ENCODE measurements around the gene NOPCHAP1.
"Not testable (repeated sequence)": the region's sequence is repeated elsewhere in the genome, so short reads cannot be mapped to it uniquely, and the experiment has no call there.

The NOPCHAP1 gene

GRCh38 chr12:104986022-104986941 lies at the start of gene NOPCHAP1:
TSS of gene NOPCHAP1 (plus strand) at chr12:104986316. CDS start at chr12:104986353, 37 bp downstream.
- DNase-seq = peak; percentile 91

- no peak for DNase-seq
Observed at GRCh38 chr12:104938371-104938770, 47.7 kb upstream of the NOPCHAP1 start.

GRCh38 chr12:104939089-104939488 lies 47.0 kb upstream of the NOPCHAP1 start:
- DNase-seq = no peak

GRCh38 chr12:104941454-104941853 lies 44.7 kb upstream of the NOPCHAP1 start:
- DNase-seq = no peak

GRCh38 chr12:104942075-104942474 lies 44.0 kb upstream of the NOPCHAP1 start:
- no peak for DNase-seq

GRCh38 chr12:104943401-104943800 lies 42.7 kb upstream of the NOPCHAP1 start:
- DNase-seq = not testable (repeated sequence)

GRCh38 chr12:104944252-104944651 lies 41.9 kb upstream of the NOPCHAP1 start:
- DNase-seq = no peak

- not testable (repeated sequence) for DNase-seq
Observed at GRCh38 chr12:104948716-104949115, 37.4 kb upstream of the NOPCHAP1 start.

- no peak for DNase-seq
Observed at GRCh38 chr12:104951759-104952509, 34.2 kb upstream of the NOPCHAP1 start.

- DNase-seq = no peak
Observed at GRCh38 chr12:104952816-104953215, 33.3 kb upstream of the NOPCHAP1 start.

- no peak for DNase-seq
Observed at GRCh38 chr12:104953323-104953722, 32.8 kb upstream of the NOPCHAP1 start.

- DNase-seq = no peak
Observed at GRCh38 chr12:104955703-104956102, 30.4 kb upstream of the NOPCHAP1 start.

GRCh38 chr12:104956870-104957718 lies 29.0 kb upstream of the NOPCHAP1 start:
- DNase-seq = no peak

- DNase-seq = peak; percentile 46
Observed at GRCh38 chr12:104957719-104958000, 28.5 kb upstream of the NOPCHAP1 start.

GRCh38 chr12:104958001-104958804 lies 27.9 kb upstream of the NOPCHAP1 start, which contains the start of gene SLC41A2:
TSS of gene SLC41A2 (minus strand) at chr12:104958290. CDS start at chr12:104928527, 29,763 bp downstream.
- DNase-seq = peak; percentile 85

GRCh38 chr12:104958805-104959334 lies 27.2 kb upstream of the NOPCHAP1 start:
- peak; percentile 6 for DNase-seq

GRCh38 chr12:104959335-104959841 lies 26.7 kb upstream of the NOPCHAP1 start:
- no peak for DNase-seq

GRCh38 chr12:104960464-104960863 lies 25.7 kb upstream of the NOPCHAP1 start:
- DNase-seq = no peak

GRCh38 chr12:104963757-104964156 lies 22.4 kb upstream of the NOPCHAP1 start:
- no peak for DNase-seq

GRCh38 chr12:104964167-104964855 lies 21.8 kb upstream of the NOPCHAP1 start:
- DNase-seq = no peak

- no peak for DNase-seq
Observed at GRCh38 chr12:104964856-104965205, 21.3 kb upstream of the NOPCHAP1 start.

Data from activated CD4-positive, alpha-beta T cell treated with anti-CD3 and anti-CD28 coated beads for 48 hours (primary cell).